Kidney (tissue), 14 donors: ENCODE data around the gene ADAMTS7. TPM values are rescaled to one million over a fixed set of nuclear protein-coding genes. Genes with fewer than 3 reads are reported as not detected.

Experiments used
- DNase-seq, 5 donors: peaks; one replicate each; pipeline ENCODE4 v3.0.0-alpha.2; 2013 to 2020
- FAIRE-seq: peaks from 2 replicates; lab custom pipeline; 2012; peaks lifted over from hg19 to GRCh38; lab: Jason Lieb, UNC
- H3K27ac ChIP-seq, 2 donors: one replicate each; pipeline ENCODE4 v1.7.0; 2013; ENCODE audit warnings: low read depth in 2 of 2, low read length in 2 of 2, inconsistent platforms in 1 of 2
- H3K27me3 ChIP-seq: one replicate; pipeline ENCODE4 v1.7.1; 2013; ENCODE audit warnings: low read length, inconsistent platforms; ENCODE audit not compliant: control insufficient read depth, insufficient read depth
- H3K36me3 ChIP-seq, 3 donors: one replicate each; pipeline versions ENCODE4 v1.7.0 to v1.7.1; 2013; ENCODE audit warnings: low read length in 3 of 3, control low read depth in 1 of 3, inconsistent platforms in 1 of 3; ENCODE audit not compliant: insufficient read depth in 3 of 3, control insufficient read depth in 2 of 3
- H3K4me1 ChIP-seq, 3 donors: one replicate each; pipeline versions ENCODE4 v1.7.0 to v1.7.1; 2013; ENCODE audit warnings: low read length in 3 of 3, inconsistent platforms in 1 of 3, low read depth in 1 of 3; ENCODE audit not compliant: control insufficient read depth in 2 of 3, insufficient read depth in 2 of 3
- H3K4me3 ChIP-seq, 3 donors: one replicate each; pipeline versions ENCODE4 v1.7.0 to v1.8.1; 2013; ENCODE audit warnings: low read length in 3 of 3, control low read depth in 1 of 3, inconsistent platforms in 1 of 3
- H3K9ac ChIP-seq, 3 donors: one replicate each; pipeline versions ENCODE4 v1.7.0 to v1.7.1; 2013; ENCODE audit warnings: low read length in 3 of 3, control low read depth in 1 of 3, inconsistent platforms in 1 of 3
- H3K9me3 ChIP-seq, 3 donors: one replicate each; pipeline versions ENCODE4 v1.7.0 to v1.7.1; 2013; ENCODE audit warnings: low read length in 3 of 3, control low read depth in 1 of 3, inconsistent platforms in 1 of 3; ENCODE audit not compliant: control insufficient read depth in 2 of 3, insufficient read depth in 1 of 3
- intact Hi-C: fragments of 100-400 bp; cut with DNase I; formaldehyde crosslinking; loops from one replicate; pipeline ENCODE4 v1.11.1; 2022
- polyA plus RNA-seq: library from polyadenylated mRNA; stranded (reverse); fragments of 350-450 nt; fragmentation: Illumina TruSeq; extraction: RNeasy Lipid Tissue Mini Kit (QIAGEN cat#74804); gene quantifications from one replicate; pipeline ENCODE4 v1.2.3, GENCODE V29; 2014; ENCODE audit warnings: low read depth, low replicate concordance; ENCODE audit not compliant: insufficient read depth
- total RNA-seq: library from RNA; stranded (reverse); fragmentation: NEBNext Ultra II Directional; extraction: Animal tissue kit (Norgen Biotek cat#: 25700); gene quantifications from one replicate; pipeline ENCODE4 v1.2.1, GENCODE V29; 2021
- TF ChIP-seq, protein P1 (sequence below): IDR thresholded peaks from 3 replicates; pipeline ENCODE4 v1.5.1; 2012; ENCODE audit warnings: mild to moderate bottlenecking, moderate library complexity, borderline replicate concordance; ENCODE audit not compliant: insufficient read depth; ENCODE audit errors: extremely low read depth
- donor health status: control.
- donor health status: control.
- donor health status: control.
- donor health status: control.
- donor health status: control.
- donor health status: DM: yes; HTN: yes; CAD: no.
- donor health status: Normal renal cell carcinoma (clear cell type).

ADAMTS7 gene
- total and polyA plus RNA-seq, 2 donors from 2014 or later: 0.82 to 3.1 TPM

DNA sequence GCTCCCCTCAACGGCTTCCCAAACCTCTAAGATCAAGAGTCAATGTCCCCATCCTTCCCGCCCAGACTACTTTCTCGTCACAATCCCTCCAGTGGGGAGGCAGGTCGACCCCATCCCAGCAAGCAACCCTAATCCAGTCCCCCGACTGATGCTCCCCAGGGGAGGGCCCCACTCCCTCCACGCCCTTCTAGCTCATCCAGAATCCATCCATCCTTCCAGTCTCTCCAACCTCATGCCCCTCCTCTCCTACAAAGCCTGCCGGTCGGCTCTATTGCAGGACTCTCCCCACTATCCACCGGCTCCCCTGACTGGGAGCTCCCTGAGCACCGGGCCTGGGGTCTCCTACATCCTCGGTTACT, 1.3 kb downstream of the ADAMTS7 start:
- TF ChIP-seq, protein P1, sequence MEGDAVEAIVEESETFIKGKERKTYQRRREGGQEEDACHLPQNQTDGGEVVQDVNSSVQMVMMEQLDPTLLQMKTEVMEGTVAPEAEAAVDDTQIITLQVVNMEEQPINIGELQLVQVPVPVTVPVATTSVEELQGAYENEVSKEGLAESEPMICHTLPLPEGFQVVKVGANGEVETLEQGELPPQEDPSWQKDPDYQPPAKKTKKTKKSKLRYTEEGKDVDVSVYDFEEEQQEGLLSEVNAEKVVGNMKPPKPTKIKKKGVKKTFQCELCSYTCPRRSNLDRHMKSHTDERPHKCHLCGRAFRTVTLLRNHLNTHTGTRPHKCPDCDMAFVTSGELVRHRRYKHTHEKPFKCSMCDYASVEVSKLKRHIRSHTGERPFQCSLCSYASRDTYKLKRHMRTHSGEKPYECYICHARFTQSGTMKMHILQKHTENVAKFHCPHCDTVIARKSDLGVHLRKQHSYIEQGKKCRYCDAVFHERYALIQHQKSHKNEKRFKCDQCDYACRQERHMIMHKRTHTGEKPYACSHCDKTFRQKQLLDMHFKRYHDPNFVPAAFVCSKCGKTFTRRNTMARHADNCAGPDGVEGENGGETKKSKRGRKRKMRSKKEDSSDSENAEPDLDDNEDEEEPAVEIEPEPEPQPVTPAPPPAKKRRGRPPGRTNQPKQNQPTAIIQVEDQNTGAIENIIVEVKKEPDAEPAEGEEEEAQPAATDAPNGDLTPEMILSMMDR: no peak
- H3K27ac ChIP-seq: no peak overlapping the region
- FAIRE-seq: no peak
- H3K9me3 ChIP-seq: peaks cover 0 to 6% (median 0%) of the 10 kb centered on the region in 3 donors
- intact Hi-C loops: no loop called here
- H3K4me1 ChIP-seq: peaks cover 0 to 6% (median 0%) of the 10 kb centered on the region in 3 donors
- peak overlapping the region in 2 of 3 donors; percentile 30 to 59 for H3K4me3 ChIP-seq
- DNase-seq: peak in 1 of 5 donors; percentile 47
- no peaks in the 10 kb centered on the region for H3K36me3 ChIP-seq
- H3K27me3 ChIP-seq: no peaks in the 10 kb centered on the region
- H3K9ac ChIP-seq: no peak overlapping the region

DNA sequence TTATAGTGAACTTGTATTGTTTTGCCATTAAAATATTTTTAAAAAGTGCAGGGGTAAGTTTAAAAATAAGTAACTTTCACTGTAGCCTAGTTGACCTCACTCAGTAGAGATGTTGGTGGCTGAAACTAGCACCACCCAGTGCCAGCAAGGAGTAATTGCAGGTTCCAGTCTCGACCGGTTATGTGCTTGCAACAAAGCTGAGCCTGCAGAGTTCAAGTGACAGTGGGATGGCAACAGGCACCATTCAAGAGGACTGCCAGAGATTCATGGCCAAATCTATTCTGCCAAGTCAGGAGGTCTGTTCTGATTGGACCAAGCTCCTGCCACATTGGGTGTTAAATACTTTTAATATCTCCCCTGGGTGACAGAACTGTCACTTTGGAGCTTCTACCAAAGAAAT, 2.7 kb downstream of the ADAMTS7 start:
- intact Hi-C loops: no loop called here
- FAIRE-seq: no peak
- H3K36me3 ChIP-seq: no peaks in the 10 kb centered on the region

DNA sequence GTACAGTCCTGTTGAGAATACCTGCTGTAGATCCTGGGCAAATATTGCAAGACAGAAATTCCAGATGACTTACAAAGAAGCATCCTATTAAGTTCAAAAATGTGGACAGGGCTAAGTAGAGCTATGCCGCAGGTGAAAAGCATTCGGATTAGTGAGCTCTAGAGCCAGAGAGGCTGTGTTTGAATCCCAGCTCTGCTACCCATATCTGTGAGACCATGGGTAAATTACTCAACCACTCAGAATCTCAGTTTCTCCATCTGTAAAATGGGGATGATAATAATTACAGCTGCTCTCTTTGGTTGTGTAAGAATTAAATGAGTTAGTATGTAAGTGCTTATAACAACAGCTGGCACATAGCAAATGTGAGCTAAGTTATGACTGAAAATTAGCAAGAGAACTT, 3.9 kb downstream of the ADAMTS7 start:
- FAIRE-seq: no peak
- intact Hi-C loops: no loop called here
- H3K36me3 ChIP-seq: no peaks in the 10 kb centered on the region
- no peak for DNase-seq
- H3K27me3 ChIP-seq: no peaks in the 10 kb centered on the region
- H3K9ac ChIP-seq: no peak overlapping the region
- peaks cover 0 to 6% (median 0%) of the 10 kb centered on the region in 3 donors for H3K9me3 ChIP-seq
- no peak overlapping the region for H3K4me3 ChIP-seq
- H3K4me1 ChIP-seq: peaks cover 0 to 6% (median 0%) of the 10 kb centered on the region in 3 donors
- TF ChIP-seq, protein P1: no peak
- no peak overlapping the region for H3K27ac ChIP-seq

More for the DNA sequence above, 2.7 kb downstream of the ADAMTS7 start:
- H3K27ac ChIP-seq: no peak overlapping the region
- H3K9ac ChIP-seq: no peak overlapping the region
- peak in 2 of 5 donors; percentile 30 to 31 for DNase-seq
- TF ChIP-seq, protein P1: peak; percentile 11
- H3K9me3 ChIP-seq: peaks cover 0 to 6% (median 0%) of the 10 kb centered on the region in 3 donors
- peaks cover 0 to 6% (median 0%) of the 10 kb centered on the region in 3 donors for H3K4me1 ChIP-seq
- H3K4me3 ChIP-seq: no peak overlapping the region
- H3K27me3 ChIP-seq: no peaks in the 10 kb centered on the region

DNA sequence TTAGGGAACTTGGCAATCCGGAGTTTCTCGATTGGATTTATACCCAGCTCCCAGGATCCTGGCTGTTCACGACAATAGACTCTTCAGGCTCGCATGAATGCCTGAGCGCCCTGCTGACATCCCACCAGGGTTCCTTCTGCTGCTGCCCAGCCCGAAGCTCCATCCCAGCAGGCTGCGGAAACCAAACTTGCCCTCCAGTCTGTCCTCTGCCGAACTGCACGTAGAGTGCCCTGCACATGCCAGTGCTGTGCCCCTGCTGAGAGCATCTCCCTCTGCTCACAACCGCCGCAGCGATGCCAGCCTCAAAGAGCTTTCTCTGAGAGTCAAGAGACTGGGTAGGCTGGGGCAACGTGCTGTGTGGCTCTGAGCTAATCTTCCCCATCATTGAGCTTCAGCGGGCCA, 6.9 kb downstream of the ADAMTS7 start:
- Histone ChIP-seq H3K27ac (no peak overlapping the region), H3K36me3 (no peaks in the 10 kb centered on the region), H3K4me3 (no peak overlapping the region), H3K4me1 (no peaks in the 10 kb centered on the region), H3K27me3 (no peaks in the 10 kb centered on the region), H3K9me3 (peaks cover 0 to 6% (median 0%) of the 10 kb centered on the region in 3 donors), H3K9ac (no peak overlapping the region)
- intact Hi-C loops: no loop called here
- TF ChIP-seq, protein P1: no peak
- DNase-seq: peak in 1 of 5 donors; percentile 16
- no peak for FAIRE-seq
